Activated CD4-positive, CD25-positive, alpha-beta regulatory T cell treated with anti-CD3 and anti-CD28 coated beads, Interleukin-2, amount 50 U/mL, for 16 hours (primary cell): ENCODE data around the gene SNAI1.

Experiments used
- DNase-seq: peaks from one replicate; pipeline ENCODE4 v3.0.0-alpha.2; 2020; ENCODE audit warnings: low read depth, low spot score

The SNAI1 gene

DNA sequence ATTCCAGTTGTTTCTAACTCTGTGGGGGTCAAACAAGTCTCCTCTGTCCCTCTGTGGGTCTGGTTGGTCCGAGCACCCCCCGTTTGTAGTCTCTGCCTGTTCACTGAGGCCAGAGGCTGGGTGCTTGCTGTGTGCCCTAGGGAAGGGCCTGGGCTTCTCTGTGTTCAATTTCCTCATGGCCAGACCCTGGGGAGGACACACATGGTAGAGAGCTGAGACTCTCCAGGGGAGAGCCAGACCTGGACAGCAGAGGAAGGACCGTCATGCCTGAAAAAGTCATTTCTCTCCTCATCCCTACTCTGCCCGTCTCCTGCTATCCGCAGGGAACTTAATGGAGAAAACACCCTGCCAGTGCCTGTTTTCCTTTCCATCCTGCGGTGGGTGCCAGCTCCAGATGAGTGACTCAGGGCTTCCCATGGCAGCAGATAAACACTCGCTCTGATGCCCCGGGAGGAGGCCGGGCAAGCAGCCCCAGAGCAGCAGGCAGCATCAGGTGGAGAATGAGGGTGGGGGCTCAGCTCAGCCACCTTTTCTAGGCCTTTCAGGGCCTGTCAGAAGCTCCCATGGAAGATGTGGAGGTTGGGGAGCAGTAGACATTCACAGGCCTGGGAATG lies 51.9 kb downstream of the SNAI1 start:
- DNase-seq: no peak

DNA sequence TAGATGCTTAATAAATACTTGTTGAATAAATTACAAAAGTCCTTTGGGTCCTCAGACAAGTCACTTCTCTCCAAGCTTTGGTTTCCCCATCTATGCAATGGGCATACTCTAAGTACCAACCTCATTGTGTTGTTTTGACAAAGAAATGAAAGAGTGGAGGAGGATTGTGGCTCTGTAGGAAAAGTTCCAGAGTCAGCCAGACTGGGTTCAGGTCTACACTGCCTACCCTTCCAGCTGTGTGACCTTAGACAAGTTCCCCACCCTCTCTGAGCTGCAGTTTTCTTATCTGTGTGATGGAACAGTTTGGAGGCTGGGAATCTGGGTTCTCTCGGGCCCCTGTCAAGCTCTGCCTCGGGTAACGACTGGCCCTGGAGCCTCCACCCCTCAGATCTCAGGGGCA lies 53.9 kb downstream of the SNAI1 start:
- DNase-seq: no peak

DNA sequence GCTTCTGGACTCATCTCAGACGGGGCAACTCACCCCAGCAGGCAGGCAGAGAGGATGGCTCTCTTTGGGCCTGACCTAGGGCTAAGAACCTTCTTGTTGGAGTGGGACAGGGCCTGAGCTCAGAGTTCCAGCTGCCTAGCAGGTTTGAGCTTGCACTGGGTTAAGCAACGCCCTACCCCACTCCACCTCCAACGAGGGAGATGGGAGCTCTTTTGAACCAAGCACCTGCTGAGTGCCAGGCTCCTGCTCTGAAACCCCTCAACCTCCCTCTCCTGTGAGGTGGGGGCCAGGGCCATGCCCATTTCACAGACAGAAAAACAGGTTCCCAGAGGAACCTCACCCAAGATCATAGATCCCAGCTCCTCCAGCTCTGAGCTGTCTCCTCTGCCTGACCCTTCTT lies 54.3 kb downstream of the SNAI1 start:
- DNase-seq: no peak

DNA sequence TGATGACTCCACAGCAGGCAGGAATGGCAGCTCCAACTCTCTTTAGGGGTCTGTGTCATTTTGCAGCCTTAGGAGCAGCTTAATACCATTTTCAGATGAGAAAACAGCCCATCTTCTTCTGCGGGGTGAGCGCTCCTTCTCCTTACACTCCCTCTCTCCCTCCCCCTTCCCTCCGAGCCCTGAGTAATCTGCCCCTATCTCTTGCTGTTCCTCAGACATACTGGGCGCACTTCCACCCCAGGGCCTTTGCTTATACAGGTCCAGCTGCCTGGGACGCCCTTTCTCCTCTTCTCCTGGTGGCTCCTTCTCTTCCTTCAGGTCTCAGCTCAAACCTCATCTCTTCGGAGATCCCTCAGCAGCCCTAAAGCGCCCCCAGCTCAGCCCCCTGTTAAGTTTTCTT lies 54.8 kb downstream of the SNAI1 start:
- DNase-seq: no peak

DNA sequence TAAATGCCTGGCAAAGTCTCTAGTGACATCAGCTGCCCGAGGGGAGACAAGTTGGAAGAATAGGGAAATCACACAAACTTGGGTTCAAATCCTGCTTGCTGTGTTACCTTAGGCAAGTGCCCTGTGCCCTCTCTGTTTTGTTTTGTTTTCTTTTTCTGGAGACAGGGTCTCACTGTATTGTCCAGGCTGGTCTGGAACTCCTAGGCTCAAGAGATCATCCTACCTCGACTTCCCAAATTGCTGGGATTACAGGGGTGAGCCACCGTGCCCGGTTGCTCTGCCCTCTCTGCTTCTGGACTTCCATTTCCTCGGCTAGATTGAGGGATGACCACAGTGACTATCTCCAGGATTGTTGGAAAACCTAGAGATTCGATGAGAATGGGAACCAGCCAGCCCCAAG lies 55.4 kb downstream of the SNAI1 start:
- DNase-seq: no peak
